Kidney capillary endothelial cell (primary cell): ENCODE measurements around the gene PTPRD.

ENCODE experiments used
- DNase-seq: peaks from one replicate; pipeline ENCODE4 v3.0.0-alpha.2; 2018; ENCODE audit warnings: low spot score

PTPRD gene

DNA sequence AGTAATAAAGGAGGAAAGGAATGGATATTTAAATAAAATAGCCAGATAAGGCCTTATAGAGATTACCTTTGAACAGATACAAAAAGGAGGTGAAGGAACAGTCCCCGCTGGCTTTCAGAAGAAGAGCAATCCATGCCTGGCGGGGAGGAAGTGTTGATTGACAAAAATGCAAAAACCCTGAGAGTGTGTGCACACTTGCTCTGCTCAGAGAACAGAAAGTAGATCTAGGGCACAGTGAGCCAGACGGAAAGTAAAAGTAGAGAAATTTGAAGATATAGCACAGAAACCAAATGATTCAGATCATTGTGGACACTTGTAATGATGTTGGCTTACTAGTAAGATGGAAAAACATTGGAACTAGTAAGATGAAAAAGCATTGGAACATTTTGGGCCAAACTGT lies 720.6 kb downstream of the PTPRD start:
- DNase-seq = no peak

DNA sequence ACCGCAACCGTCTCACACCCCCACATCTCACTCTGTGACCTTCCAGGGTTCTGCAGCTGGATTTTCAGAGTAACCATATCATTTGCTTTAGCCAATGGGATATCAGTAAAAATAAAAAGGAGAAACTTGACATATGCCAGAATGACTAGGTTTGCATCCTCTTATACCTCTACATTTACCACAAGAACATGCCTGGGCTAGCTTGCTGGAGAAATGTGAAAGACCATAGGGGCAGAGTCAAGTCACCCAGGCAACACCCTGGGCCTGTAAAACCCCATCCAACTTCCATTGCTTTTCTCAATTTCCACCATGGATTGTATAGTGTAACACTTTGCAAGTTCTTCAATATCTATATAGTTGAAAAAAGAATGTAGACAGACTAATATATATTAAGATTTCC lies 731.1 kb downstream of the PTPRD start:
- no peak for DNase-seq

DNA sequence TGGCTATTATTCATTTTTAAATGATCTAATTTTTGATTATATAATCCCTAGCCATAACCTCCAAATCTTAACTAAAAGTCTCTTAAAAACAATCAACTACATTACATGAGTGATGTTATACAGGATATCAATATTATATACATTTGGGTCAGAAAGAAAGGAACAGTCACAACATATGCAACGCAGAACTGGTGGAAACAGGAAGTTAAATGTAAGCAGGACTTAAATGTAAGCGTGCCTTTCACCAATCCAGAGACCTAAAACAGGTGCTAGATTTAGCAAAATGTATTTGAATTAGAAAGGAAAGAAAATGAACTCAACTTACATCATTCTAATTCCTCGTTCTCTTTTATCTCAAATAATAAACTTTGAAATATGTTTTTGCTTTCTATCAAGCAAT lies 738.5 kb downstream of the PTPRD start:
- DNase-seq = no peak

DNA sequence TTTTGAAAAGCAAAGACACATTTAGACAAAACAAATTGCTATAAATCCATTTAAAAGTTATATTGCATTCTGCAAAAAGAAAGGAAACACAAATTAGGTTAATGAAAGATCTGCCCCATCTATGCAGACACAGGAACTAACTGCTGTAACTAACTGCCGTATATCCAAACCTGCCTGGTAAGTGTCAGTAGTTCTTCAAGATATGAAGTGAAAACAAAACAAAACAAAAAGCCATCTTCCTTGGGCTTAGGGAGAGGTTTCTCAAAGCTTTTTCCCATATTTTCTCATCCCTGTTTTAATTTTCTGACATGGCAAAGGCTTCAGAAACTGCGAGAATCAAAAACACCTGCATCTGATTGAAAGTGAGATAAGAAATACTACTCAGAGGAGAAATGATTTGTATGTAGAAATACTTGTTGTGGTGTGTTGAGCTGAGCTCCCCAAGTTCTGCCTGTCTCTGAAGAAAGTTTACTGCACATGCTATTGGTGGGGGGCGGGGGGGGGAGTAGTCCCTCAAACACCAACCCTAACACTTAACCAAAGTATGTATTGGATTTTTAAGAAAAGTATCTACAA lies 750.5 kb downstream of the PTPRD start:
- no peak for DNase-seq

- DNase-seq = no peak
These were observed 757.4 kb downstream of the PTPRD start for GRCh38 chr9:9855177-9856078.

DNA sequence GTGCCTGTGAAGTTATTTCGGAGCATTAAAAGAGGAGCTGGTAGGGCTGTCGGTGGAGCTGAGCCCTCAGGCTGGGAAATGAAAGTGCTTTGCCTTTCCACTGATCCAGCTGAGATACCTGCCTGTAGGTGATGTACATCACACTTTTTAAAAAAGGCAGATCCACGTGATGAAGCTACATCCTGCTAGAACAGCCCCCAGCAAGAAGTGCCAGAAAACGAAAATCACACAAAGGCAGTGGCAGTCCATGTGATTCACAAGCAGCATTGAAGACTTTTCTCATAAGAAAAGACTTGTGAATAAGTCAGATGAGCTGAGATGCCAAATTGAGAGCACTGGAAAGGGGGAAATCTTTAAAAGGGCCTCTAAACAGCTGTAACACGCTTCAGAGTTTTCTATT lies 765.1 kb downstream of the PTPRD start:
- DNase-seq = no peak

GRCh38 chr9:9846557-9846956 lies 766.2 kb downstream of the PTPRD start:
- DNase-seq = no peak

- no peak for DNase-seq
These were observed 792.4 kb downstream of the PTPRD start for GRCh38 chr9:9820436-9820835.

- no peak for DNase-seq
These were observed 792.9 kb downstream of the PTPRD start for GRCh38 chr9:9819886-9820285.

- DNase-seq = no peak
These were observed 795.6 kb downstream of the PTPRD start for GRCh38 chr9:9817176-9817575.

- DNase-seq = no peak
These were observed 808.7 kb downstream of the PTPRD start for GRCh38 chr9:9804109-9804508.

DNA sequence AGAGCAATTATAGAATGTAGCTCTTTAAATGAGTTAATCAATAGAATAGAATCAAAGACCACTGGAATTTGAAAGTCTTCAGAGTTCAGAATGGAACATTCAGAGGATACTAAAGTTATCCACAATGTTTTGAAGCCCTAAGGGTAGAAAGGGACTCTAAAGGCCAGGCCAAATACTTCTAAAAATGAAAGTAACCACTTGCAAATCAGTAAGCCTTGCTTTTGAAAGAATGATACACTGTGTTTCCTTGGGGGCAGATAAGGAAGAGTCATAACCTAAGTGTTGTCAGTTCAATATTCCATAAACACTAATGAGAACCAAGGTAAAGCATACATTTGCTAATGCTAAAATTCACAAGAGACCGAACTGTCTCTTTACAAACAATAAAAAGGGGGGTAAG lies 813.5 kb downstream of the PTPRD start:
- DNase-seq = no peak

DNA sequence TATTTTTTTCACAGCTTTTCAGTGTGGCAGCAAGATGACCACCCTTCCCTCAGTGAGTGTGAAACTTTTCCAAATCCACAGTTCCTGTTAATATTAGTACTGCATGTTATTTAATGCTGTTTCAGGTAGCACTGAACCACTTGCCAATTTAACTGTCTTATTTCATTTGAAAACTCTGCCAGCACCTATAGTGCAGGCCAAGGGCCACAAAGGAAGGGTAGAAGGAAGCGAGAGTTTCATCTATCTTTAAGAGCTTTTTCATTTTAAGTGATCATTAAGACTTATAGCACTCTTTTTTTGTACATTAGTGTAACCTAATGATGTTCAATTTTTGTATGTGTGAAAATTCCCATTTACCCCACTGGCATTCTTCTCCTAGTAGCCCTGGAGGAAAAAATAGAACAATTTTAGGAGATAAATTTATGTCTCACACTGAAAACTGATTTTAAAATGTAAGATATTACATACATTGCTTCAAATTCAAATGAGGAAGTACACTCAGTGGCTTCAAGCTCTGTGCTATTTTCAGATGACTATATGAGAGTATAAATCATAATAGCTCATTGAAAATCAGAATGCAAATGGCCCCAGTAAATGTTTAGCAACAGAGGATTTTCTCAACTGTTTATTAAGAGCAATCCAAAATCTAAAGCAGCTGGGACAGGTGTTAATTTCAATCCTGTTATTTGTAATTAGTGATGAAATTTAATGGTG lies 820.5 kb downstream of the PTPRD start:
- no peak for DNase-seq

DNA sequence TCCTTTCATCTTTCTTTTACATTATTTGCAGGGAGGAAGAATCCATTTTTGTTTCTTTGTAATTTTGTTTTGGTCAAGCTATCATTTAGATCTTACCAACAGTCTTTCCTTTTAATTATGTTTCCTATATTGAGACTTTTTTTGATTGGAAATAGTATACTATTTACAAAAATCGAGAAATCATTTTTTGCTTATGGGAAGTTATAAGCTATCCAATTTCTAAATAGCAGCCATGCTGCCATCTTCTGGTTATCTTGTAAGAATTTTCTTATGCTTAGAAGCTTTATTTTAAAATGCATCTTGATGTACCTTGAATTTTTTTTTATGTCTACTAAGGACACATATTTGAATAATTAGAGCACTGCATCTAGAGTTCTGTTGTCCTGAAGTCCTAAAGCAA lies 821.2 kb downstream of the PTPRD start:
- DNase-seq = peak; percentile 26

- DNase-seq = peak; percentile 51
These were observed 822.5 kb downstream of the PTPRD start for GRCh38 chr9:9790216-9790872.

- DNase-seq = no peak
These were observed 829.1 kb downstream of the PTPRD start for GRCh38 chr9:9783711-9784110.

- DNase-seq = no peak
These were observed 829.6 kb downstream of the PTPRD start for GRCh38 chr9:9783211-9783610.

DNA sequence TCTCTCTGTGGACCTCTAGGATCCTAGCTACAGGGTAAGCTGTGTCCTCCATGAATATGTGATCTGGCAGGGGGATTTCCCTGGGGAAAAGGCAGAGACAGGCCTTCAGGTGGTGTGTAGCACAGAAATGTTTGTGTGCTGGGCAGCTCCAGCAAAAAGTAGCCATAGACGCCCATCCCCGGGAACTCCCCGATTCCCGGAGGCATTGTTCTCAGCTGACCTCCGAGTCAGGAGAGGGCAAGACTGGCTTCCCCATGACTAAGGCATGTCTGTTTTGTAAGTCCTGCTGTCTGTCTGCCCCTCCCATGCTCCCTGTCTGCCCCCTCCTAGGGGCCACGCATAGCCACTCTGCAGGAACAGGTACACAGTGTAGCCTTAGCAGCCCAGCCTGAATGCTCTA lies 834.5 kb downstream of the PTPRD start:
- no peak for DNase-seq

DNA sequence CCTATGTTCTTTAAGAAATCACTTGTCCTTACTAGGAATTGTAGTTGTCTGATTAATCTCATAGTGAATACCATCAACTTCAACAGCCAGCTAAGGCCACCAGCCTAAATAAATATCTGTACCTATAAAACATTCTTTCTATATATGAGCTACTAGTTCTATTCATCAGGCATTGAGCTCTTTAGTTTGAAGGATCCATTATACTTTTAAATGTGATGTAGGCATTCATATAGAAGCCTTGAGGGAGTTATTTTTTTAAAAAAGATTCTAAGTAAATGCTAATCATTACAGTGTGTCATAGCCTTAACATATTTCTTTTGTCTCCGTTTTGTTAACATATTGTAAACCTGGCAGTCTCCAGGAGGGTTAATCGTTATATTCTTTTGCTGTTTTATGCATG lies 838.3 kb downstream of the PTPRD start:
- no peak for DNase-seq

GRCh38 chr9:9771314-9771713 lies 841.5 kb downstream of the PTPRD start:
- DNase-seq = no peak

DNA sequence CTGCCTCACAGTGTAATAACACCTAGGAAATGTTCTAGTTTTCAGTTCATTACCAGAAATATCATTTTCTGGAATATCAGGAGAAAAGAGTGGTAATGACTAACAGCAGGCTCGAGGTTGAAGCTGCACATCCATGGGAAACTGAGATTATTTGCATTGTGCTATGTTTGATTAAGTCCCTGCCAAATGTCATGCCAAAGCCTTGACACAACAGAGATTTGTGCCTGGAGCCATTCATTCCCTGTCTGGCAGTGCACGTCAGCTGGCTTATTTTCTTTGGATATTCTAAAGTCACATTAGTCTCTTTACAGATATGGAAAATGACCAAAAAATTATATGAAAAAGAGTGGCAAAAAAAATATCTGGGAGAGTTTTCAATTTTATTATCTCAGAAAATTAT lies 848.0 kb downstream of the PTPRD start:
- no peak for DNase-seq

- no peak for DNase-seq
These were observed 858.6 kb downstream of the PTPRD start for GRCh38 chr9:9754186-9754585.

DNA sequence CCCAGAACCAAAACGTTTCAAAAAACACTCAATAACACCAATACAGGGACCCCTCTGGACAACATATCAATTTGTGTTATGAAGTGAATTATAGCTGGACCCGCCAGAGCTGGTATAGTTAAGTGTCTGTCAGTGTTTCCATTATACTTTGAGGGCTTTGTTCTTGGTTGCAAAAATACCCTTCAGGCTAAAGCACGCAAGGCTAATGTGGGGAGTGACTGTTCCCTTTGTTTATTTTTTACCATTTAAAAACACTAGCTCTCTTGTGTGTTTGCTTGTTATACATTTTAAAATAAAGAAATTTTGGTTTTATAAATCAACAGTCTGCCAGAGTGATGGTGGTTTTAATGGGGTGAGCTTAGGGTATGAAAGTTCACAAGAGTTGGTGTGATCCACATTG lies 859.5 kb downstream of the PTPRD start:
- DNase-seq = no peak
